HepG2 (cell line): ENCODE measurements around the gene HNF1B. TPM values are rescaled to one million over a fixed set of nuclear protein-coding genes. Genes with fewer than 3 reads are reported as not detected.
A peak's percentile ranks its signal among the peaks of the same experiment; 100 is the strongest.

ENCODE experiments used
- CEBPZ ChIP-seq: IDR thresholded peaks from 2 replicates; pipeline ENCODE4 v1.6.1; 2012; ENCODE audit warnings: low read length, improper control_type of control experiment
- ERF ChIP-seq: IDR thresholded peaks from 2 replicates; pipeline ENCODE4 v1.6.1; 2018; ENCODE audit warnings: missing biosample characterization, missing genetic modification reagents
- MAFK ChIP-seq, 2 experiments: IDR thresholded peaks in 1 of 2; conservative IDR thresholded peaks in 1 of 2; 2 replicates each; pipeline ENCODE4 v1.6.1; 2011; ENCODE audit warnings: improper control_type of control experiment in 2 of 2, low read length in 2 of 2
- NFYC ChIP-seq: IDR thresholded peaks from 2 replicates; pipeline ENCODE4 v1.6.1; 2016; ENCODE audit warnings: missing genetic modification reagents, missing compliant biosample characterization
- POLR2A ChIP-seq, 2 experiments: IDR thresholded peaks; 2 replicates each; pipeline ENCODE4 v1.6.1; 2011; ENCODE audit warnings: low read depth in 2 of 2, low read length in 2 of 2, mild to moderate bottlenecking in 1 of 2, moderate library complexity in 1 of 2; ENCODE audit not compliant: insufficient read depth in 1 of 2
- RBM39 ChIP-seq: fragments of 200-400 bp; formaldehyde crosslinking; IDR thresholded peaks from one replicate; pipeline ENCODE4 v1.6.1; 2018; ENCODE audit warnings: antibody characterized with exemption, mild to moderate bottlenecking, low read depth, low read length; ENCODE audit not compliant: poor library complexity, severe bottlenecking
- RFXAP ChIP-seq: sonication (generic); formaldehyde crosslinking; IDR thresholded peaks from 2 replicates; pipeline ENCODE4 v1.4.0; 2020; ENCODE audit warnings: missing genetic modification reagents, borderline replicate concordance
- SAP130 ChIP-seq: IDR thresholded peaks from 2 replicates; pipeline ENCODE4 v1.6.1; 2016; ENCODE audit warnings: low read depth
- SIX1 ChIP-seq: sonication (generic); formaldehyde crosslinking; IDR thresholded peaks from 2 replicates; pipeline ENCODE4 v1.4.0; 2020; ENCODE audit warnings: missing genetic modification reagents, borderline replicate concordance
- TAF1 ChIP-seq: sonication (generic); formaldehyde crosslinking; IDR thresholded peaks from 2 replicates; pipeline ENCODE4 v1.4.0; 2020; ENCODE audit warnings: missing genetic modification reagents
- ZBTB37 ChIP-seq: sonication (generic); formaldehyde crosslinking; IDR thresholded peaks from 2 replicates; pipeline ENCODE4 v1.4.0; 2020; ENCODE audit warnings: mild to moderate bottlenecking, missing genetic modification reagents
- ZNF263 ChIP-seq: sonication (generic); formaldehyde crosslinking; IDR thresholded peaks from 2 replicates; pipeline ENCODE4 v1.4.0; 2020; ENCODE audit warnings: missing genetic modification reagents
- ZNF317 ChIP-seq: sonication (generic); formaldehyde crosslinking; IDR thresholded peaks from 2 replicates; pipeline ENCODE4 v1.5.0; 2020; ENCODE audit warnings: mild to moderate bottlenecking, missing genetic modification reagents
- ZNF557 ChIP-seq: sonication (generic); formaldehyde crosslinking; IDR thresholded peaks from 2 replicates; pipeline ENCODE4 v1.4.0; 2020; ENCODE audit warnings: missing genetic modification reagents
- ZNF616 ChIP-seq: sonication (generic); formaldehyde crosslinking; IDR thresholded peaks from 2 replicates; pipeline ENCODE4 v1.5.0; 2020; ENCODE audit warnings: low read depth, mild to moderate bottlenecking, missing genetic modification reagents
- polyA plus RNA-seq, 8 experiments: library from polyadenylated mRNA; depleted of rRNA in 3 of 8; stranded (reverse) in 7 of 8; unstranded in 1 of 8; fragments of >200 nt; fragmentation: Illumina TruSeq in 4 of 8; extraction: Trizol in 4 of 8; gene quantifications; 2 replicates each; pipeline versions ENCODE4 v1.2.1 to v1.2.3, GENCODE V29; 2011 to 2016; ENCODE audit warnings: low read depth in 4 of 8, missing spikeins in 1 of 8, mixed read lengths in 1 of 8; ENCODE audit not compliant: insufficient read depth in 1 of 8
- total RNA-seq, 5 experiments: library from RNA; depleted of rRNA; stranded (reverse); fragments of >200 nt; fragmentation: Illumina TruSeq; extraction: Trizol; gene quantifications; 2 replicates each; pipeline ENCODE4 v1.2.3, GENCODE V29; 2016; ENCODE audit warnings: low read depth in 1 of 5
- TF ChIP-seq, protein P1 (sequence below): sonication (generic); formaldehyde crosslinking; IDR thresholded peaks from 2 replicates; pipeline ENCODE4 v1.8.1; 2023; ENCODE audit warnings: mild to moderate bottlenecking, inconsistent platforms, moderate library complexity, missing genetic modification reagents, borderline replicate concordance
- TF ChIP-seq, protein P2 (sequence below): sonication (generic); formaldehyde crosslinking; IDR thresholded peaks from 2 replicates; pipeline ENCODE4 v1.4.0; 2020; ENCODE audit warnings: mild to moderate bottlenecking, low read depth, missing genetic modification reagents
- TF ChIP-seq, protein P3 (sequence below): sonication (generic); formaldehyde crosslinking; IDR thresholded peaks from 2 replicates; pipeline ENCODE4 v1.5.0; 2020; ENCODE audit warnings: missing genetic modification reagents

Gene HNF1B
- total and polyA plus RNA-seq, 2 of the 13 experiments (the other 11 are each of a cell fraction or from before 2014, with no cell fraction given): 1.9 to 5.3 TPM

GRCh38 chr17:37744961-37745800 is at the start of gene HNF1B (continued):
- TF ChIP-seq ZBTB37 (0 out of 2 replicates have a peak, but pooled peaks have one; percentile 25), ERF (CRISPR knock-in tag) (0 out of 2 replicates have a peak, but pooled peaks have one; percentile 25), POLR2A (IDR thresholded peaks at IDR 0.05; ENCODE audit: insufficient read depth in 1 of 2, low read depth in 2 of 2, low read length in 2 of 2) (peak; percentile 58 to 63; a peak in 3 of 4 replicates), SAP130 (CRISPR knock-in tag) (peak; percentile 52), CEBPZ (no peak), RBM39 (no peak), ZNF263 (peak; percentile 57), NFYC (CRISPR knock-in tag) (no peak), ZNF616 (CRISPR knock-in tag) (no peak), ZNF557 (CRISPR knock-in tag) (0 out of 2 replicates have a peak, but pooled peaks have one; percentile 21), TAF1 (CRISPR knock-in tag) (peak; percentile 59), MAFK (conservative IDR thresholded peaks at IDR 0.05 in 1 of 2, IDR thresholded peaks at IDR 0.05 in 1 of 2; ENCODE audit: low read length in 2 of 2) (no peak), ZNF317 (CRISPR knock-in tag) (no peak), SIX1 (CRISPR knock-in tag) (no peak), RFXAP (CRISPR knock-in tag) (peak; percentile 72; the same call in 1 of the 2 replicates)
- TF ChIP-seq, protein P1, sequence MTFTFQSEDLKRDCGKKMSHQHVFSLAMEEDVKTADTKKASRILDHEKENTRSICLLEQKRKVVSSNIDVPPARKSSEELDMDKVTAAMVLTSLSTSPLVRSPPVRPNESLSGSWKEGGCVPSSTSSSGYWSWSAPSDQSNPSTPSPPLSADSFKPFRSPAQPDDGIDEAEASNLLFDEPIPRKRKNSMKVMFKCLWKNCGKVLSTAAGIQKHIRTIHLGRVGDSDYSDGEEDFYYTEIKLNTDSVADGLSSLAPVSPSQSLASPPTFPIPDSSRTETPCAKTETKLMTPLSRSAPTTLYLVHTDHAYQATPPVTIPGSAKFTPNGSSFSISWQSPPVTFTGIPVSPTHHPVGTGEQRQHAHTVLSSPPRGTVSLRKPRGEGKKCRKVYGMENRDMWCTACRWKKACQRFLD: peak; percentile 87; the same call in 1 of the 2 replicates
- TF ChIP-seq, protein P2, sequence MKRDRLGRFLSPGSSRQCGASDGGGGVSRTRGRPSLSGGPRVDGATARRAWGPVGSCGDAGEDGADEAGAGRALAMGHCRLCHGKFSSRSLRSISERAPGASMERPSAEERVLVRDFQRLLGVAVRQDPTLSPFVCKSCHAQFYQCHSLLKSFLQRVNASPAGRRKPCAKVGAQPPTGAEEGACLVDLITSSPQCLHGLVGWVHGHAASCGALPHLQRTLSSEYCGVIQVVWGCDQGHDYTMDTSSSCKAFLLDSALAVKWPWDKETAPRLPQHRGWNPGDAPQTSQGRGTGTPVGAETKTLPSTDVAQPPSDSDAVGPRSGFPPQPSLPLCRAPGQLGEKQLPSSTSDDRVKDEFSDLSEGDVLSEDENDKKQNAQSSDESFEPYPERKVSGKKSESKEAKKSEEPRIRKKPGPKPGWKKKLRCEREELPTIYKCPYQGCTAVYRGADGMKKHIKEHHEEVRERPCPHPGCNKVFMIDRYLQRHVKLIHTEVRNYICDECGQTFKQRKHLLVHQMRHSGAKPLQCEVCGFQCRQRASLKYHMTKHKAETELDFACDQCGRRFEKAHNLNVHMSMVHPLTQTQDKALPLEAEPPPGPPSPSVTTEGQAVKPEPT (CRISPR knock-in tag): 0 out of 2 replicates have a peak, but pooled peaks have one; percentile 61
- TF ChIP-seq, protein P3, sequence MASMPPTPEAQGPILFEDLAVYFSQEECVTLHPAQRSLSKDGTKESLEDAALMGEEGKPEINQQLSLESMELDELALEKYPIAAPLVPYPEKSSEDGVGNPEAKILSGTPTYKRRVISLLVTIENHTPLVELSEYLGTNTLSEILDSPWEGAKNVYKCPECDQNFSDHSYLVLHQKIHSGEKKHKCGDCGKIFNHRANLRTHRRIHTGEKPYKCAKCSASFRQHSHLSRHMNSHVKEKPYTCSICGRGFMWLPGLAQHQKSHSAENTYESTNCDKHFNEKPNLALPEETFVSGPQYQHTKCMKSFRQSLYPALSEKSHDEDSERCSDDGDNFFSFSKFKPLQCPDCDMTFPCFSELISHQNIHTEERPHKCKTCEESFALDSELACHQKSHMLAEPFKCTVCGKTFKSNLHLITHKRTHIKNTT (CRISPR knock-in tag): no peak
